ELR (cell line): ENCODE measurements around the gene ZFPL1.
A peak's percentile ranks its signal among the peaks of the same experiment; 100 is the strongest.
"Not testable (repeated sequence)": the region's sequence is repeated elsewhere in the genome, so short reads cannot be mapped to it uniquely, and the experiment has no call there.

ENCODE experiments used
- DNase-seq: peaks from one replicate; pipeline ENCODE4 v3.0.0-alpha.2; 2015; ENCODE audit warnings: low read depth

Gene ZFPL1

GRCh38 chr11:65114538-65115171, 30.6 kb downstream of the ZFPL1 start:
- DNase-seq = no peak

GRCh38 chr11:65115361-65116082, 31.5 kb downstream of the ZFPL1 start:
- DNase-seq = no peak

GRCh38 chr11:65116370-65117205, 32.6 kb downstream of the ZFPL1 start:
- peak; percentile 74 for DNase-seq

GRCh38 chr11:65117206-65118096, 33.4 kb downstream of the ZFPL1 start, which contains the start of gene ZNHIT2:
Gene ZNHIT2, minus strand, starts transcription at chr11:65117701. Its CDS starts 48 bp downstream, at chr11:65117653.
- DNase-seq = peak; percentile 99

GRCh38 chr11:65118097-65118837, 34.2 kb downstream of the ZFPL1 start:
- DNase-seq = no peak

GRCh38 chr11:65118891-65119669, 35.1 kb downstream of the ZFPL1 start:
- DNase-seq = not testable (repeated sequence)

GRCh38 chr11:65119670-65119995, 35.6 kb downstream of the ZFPL1 start:
- DNase-seq = no peak

- no peak for DNase-seq
These were observed 36.8 kb downstream of the ZFPL1 start for GRCh38 chr11:65120831-65121230.

- DNase-seq = peak; percentile 39
These were observed 37.4 kb downstream of the ZFPL1 start for GRCh38 chr11:65121447-65121864.

- DNase-seq = peak; percentile 98
These were observed 38.1 kb downstream of the ZFPL1 start, which contains the start of the genes FAU and MRPL49 for GRCh38 chr11:65121865-65122696. Gene FAU, minus strand, starts transcription at chr11:65122134. Its CDS starts 321 bp downstream, at chr11:65121813. Gene MRPL49, plus strand, starts transcription at chr11:65122321. Its CDS starts 26 bp downstream, at chr11:65122347.

- DNase-seq = no peak
These were observed 40.6 kb downstream of the ZFPL1 start for GRCh38 chr11:65124480-65125196.

- DNase-seq = no peak
These were observed 41.4 kb downstream of the ZFPL1 start for GRCh38 chr11:65125197-65126056.

- DNase-seq = no peak
These were observed 42.7 kb downstream of the ZFPL1 start for GRCh38 chr11:65126624-65127274.

GRCh38 chr11:65127473-65128181, 43.6 kb downstream of the ZFPL1 start:
- DNase-seq = no peak

- no peak for DNase-seq
These were observed 44.4 kb downstream of the ZFPL1 start for GRCh38 chr11:65128182-65129145.
